GM19023 (cell line): Measurements from ENCODE around the gene ZEB2.

ENCODE experiments used
- ATAC-seq: cut with Tn5 transposase; IDR thresholded peaks from one replicate; pipeline ENCODE4 v1.9.1; 2021; ENCODE audit warnings: mild to moderate bottlenecking, moderate library complexity; ENCODE audit not compliant: unreplicated experiment

Gene ZEB2

GRCh38 chr2:144529841-144530240 lies 9.9 kb upstream of the ZEB2 start:
- no peak for ATAC-seq

- ATAC-seq: no peak
These were observed 8.2 kb upstream of the ZEB2 start for GRCh38 chr2:144528108-144528507.

GRCh38 chr2:144526831-144527230 lies 6.9 kb upstream of the ZEB2 start:
- no peak for ATAC-seq

GRCh38 chr2:144524118-144525009 lies 4.4 kb upstream of the ZEB2 start:
- no peak for ATAC-seq

- no peak for ATAC-seq
These were observed 3.7 kb upstream of the ZEB2 start for GRCh38 chr2:144523596-144524117.

GRCh38 chr2:144522897-144523595 lies 3.1 kb upstream of the ZEB2 start:
- no peak for ATAC-seq

- no peak for ATAC-seq
These were observed 2.4 kb upstream of the ZEB2 start for GRCh38 chr2:144522176-144522896.

- ATAC-seq: no peak
These were observed 1.8 kb upstream of the ZEB2 start for GRCh38 chr2:144521686-144522085.

GRCh38 chr2:144520756-144521487 lies 1.0 kb upstream of the ZEB2 start:
- ATAC-seq: no peak

- no peak for ATAC-seq
These were observed 354 bp downstream of the ZEB2 start for GRCh38 chr2:144519597-144519933.

GRCh38 chr2:144518748-144519596 lies 947 bp downstream of the ZEB2 start:
- peak; percentile 24 for ATAC-seq

- no peak for ATAC-seq
These were observed 1.8 kb downstream of the ZEB2 start for GRCh38 chr2:144517866-144518747.

- peak; percentile 68 for ATAC-seq
These were observed 2.7 kb downstream of the ZEB2 start for GRCh38 chr2:144516981-144517865.

GRCh38 chr2:144516411-144516980 lies 3.4 kb downstream of the ZEB2 start:
- ATAC-seq: peak; percentile 19

- no peak for ATAC-seq
These were observed 4.1 kb downstream of the ZEB2 start for GRCh38 chr2:144515696-144516410.

- no peak for ATAC-seq
These were observed 4.7 kb downstream of the ZEB2 start for GRCh38 chr2:144515099-144515695.
